Measurements from ENCODE around the gene SGCE.

SGCE gene

DNA sequence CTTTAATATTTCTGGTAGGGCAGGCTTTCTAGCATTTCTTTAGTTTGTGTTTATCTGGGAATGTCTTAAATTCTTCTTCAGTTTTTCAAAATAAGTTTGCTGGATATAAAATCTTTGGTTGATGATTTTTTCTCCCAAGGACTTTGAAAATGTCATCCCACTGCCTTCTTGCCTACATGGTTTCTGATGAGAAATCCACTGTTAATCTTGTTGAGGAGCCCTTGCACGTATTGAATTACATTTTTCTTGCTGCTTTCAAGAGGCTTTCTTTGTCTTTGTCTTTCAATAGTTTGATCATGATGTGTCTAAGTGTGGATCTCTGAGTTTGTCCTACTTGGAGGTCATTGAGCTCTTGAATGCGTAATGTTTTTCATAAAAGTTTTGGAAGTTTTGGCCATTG is 80.3 kb downstream of the SGCE start:
- H3K9me3 ChIP-seq (ENCODE audit: insufficient read depth, low read depth, low read length): peaks cover 3% of the 10 kb centered on the region; the same call in 1 of the 2 replicates
- TF ChIP-seq CTCF (conservative IDR thresholded peaks at IDR 0.05; ENCODE audit: low read length) (no peak), EZH2phosphoT487 (IDR thresholded peaks at IDR 0.05; ENCODE audit: borderline replicate concordance) (no peak)
- H3K79me2 ChIP-seq (ENCODE audit: insufficient read depth, low read length): no peaks in the 10 kb centered on the region
- peaks cover 7% of the 10 kb centered on the region for H3K4me1 ChIP-seq (ENCODE audit: insufficient read depth, low read length, poor library complexity, severe bottlenecking)
- no peaks in the 10 kb centered on the region for H3K9me2 ChIP-seq (replicated peaks; ENCODE audit: low read depth, low read length)
- H2AFZ ChIP-seq (ENCODE audit: low read length): no peak overlapping the region
- no peaks in the 10 kb centered on the region for H3K36me3 ChIP-seq (ENCODE audit: insufficient read depth, low read length)
- no peaks in the 10 kb centered on the region for H3K27me3 ChIP-seq (ENCODE audit: insufficient read depth, low read length, poor library complexity, severe bottlenecking)
- no peaks in the 10 kb centered on the region for H4K20me1 ChIP-seq (ENCODE audit: insufficient read depth, low read length, poor library complexity, severe bottlenecking)
- H3K4me3 ChIP-seq (ENCODE audit: low read length, poor library complexity, severe bottlenecking): no peak overlapping the region
- H3F3A ChIP-seq (ENCODE audit: low read depth): no peaks in the 10 kb centered on the region
- no peak overlapping the region for H3K4me2 ChIP-seq (ENCODE audit: low read depth, low read length, poor library complexity, severe bottlenecking)
- no peak overlapping the region for H3K9ac ChIP-seq (ENCODE audit: low read depth, low read length, poor library complexity, severe bottlenecking)

- no peaks in the 10 kb centered on the region for H3K36me3 ChIP-seq (ENCODE audit: insufficient read depth, low read length)
- no peak overlapping the region for H3K4me3 ChIP-seq (ENCODE audit: low read length, poor library complexity, severe bottlenecking)
- H3K4me1 ChIP-seq (ENCODE audit: insufficient read depth, low read length, poor library complexity, severe bottlenecking): no peaks in the 10 kb centered on the region
- H3K9me3 ChIP-seq (ENCODE audit: insufficient read depth, low read depth, low read length): peaks cover 3% of the 10 kb centered on the region; the same call in 1 of the 2 replicates
- H2AFZ ChIP-seq (ENCODE audit: low read length): no peak overlapping the region
- H3F3A ChIP-seq (ENCODE audit: low read depth): no peaks in the 10 kb centered on the region
- no peaks in the 10 kb centered on the region for H4K20me1 ChIP-seq (ENCODE audit: insufficient read depth, low read length, poor library complexity, severe bottlenecking)
- H3K9me2 ChIP-seq (replicated peaks; ENCODE audit: low read depth, low read length): no peaks in the 10 kb centered on the region
- H3K79me2 ChIP-seq (ENCODE audit: insufficient read depth, low read length): no peaks in the 10 kb centered on the region
- H3K9ac ChIP-seq (ENCODE audit: low read depth, low read length, poor library complexity, severe bottlenecking): no peak overlapping the region
- TF ChIP-seq EZH2phosphoT487 (IDR thresholded peaks at IDR 0.05; ENCODE audit: borderline replicate concordance) (no peak), CTCF (conservative IDR thresholded peaks at IDR 0.05; ENCODE audit: low read length) (no peak)
- no peak overlapping the region for H3K4me2 ChIP-seq (ENCODE audit: low read depth, low read length, poor library complexity, severe bottlenecking)
- no peaks in the 10 kb centered on the region for H3K27me3 ChIP-seq (ENCODE audit: insufficient read depth, low read length, poor library complexity, severe bottlenecking)
These were observed 84.1 kb downstream of the SGCE start for GRCh38 chr7:94571816-94572215.

DNA sequence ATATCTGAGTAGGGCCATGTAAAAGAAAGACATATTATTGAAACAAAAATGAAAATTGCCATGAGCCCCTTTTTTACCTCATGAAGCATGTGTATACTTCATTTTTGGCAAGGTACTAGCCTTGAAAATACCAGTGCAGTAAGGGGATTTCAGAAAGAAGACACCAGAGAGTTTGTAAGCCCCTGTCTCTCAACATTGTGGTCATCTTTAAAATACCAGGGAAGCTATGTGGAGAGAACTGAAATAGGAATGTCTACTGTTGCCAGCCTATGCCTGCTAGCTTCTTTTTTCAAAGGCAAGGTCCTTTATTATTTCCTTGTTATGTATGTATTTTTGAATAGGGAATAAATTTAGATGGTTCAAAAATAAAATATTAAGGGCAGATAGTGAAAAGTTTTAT is 88.5 kb downstream of the SGCE start:
- H3K4me2 ChIP-seq (ENCODE audit: low read depth, low read length, poor library complexity, severe bottlenecking): no peak overlapping the region
- TF ChIP-seq CTCF (conservative IDR thresholded peaks at IDR 0.05; ENCODE audit: low read length) (no peak), EZH2phosphoT487 (IDR thresholded peaks at IDR 0.05; ENCODE audit: borderline replicate concordance) (no peak)

More for the DNA sequence above, 88.5 kb downstream of the SGCE start:
- Histone ChIP-seq H3F3A (ENCODE audit: low read depth) (no peaks in the 10 kb centered on the region), H3K4me1 (ENCODE audit: insufficient read depth, low read length, poor library complexity, severe bottlenecking) (no peaks in the 10 kb centered on the region), H3K27me3 (ENCODE audit: insufficient read depth, low read length, poor library complexity, severe bottlenecking) (no peaks in the 10 kb centered on the region), H2AFZ (ENCODE audit: low read length) (no peak overlapping the region), H3K9ac (ENCODE audit: low read depth, low read length, poor library complexity, severe bottlenecking) (no peak overlapping the region), H3K36me3 (ENCODE audit: insufficient read depth, low read length) (no peaks in the 10 kb centered on the region), H3K9me3 (ENCODE audit: insufficient read depth, low read depth, low read length) (no peaks in the 10 kb centered on the region), H3K4me3 (ENCODE audit: low read length, poor library complexity, severe bottlenecking) (no peak overlapping the region), H4K20me1 (ENCODE audit: insufficient read depth, low read length, poor library complexity, severe bottlenecking) (no peaks in the 10 kb centered on the region), H3K9me2 (replicated peaks; ENCODE audit: low read depth, low read length) (no peaks in the 10 kb centered on the region), H3K79me2 (ENCODE audit: insufficient read depth, low read length) (no peaks in the 10 kb centered on the region)

Data from Loucy (cell line).